ENCODE results near the gene MCCC1.

DNA sequence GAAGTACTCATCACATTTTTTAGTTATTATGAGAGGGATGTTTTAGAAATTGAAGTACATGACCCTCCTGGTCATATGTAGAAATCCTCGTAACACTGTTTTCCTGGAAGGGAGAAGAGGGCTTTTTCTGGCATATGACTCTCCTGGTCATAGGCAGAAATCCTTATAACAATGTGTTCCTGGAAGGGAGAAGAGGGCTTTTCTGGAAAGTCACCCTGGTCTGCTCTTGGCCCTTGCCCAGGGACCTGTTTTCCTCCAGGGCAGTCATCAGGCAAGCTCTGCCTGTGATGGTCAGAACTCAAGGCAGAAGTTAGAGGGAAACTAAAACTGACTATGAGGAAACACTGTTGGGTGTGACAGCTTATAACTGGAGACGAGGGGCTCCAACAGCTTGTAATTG, 35.5 kb upstream of the MCCC1 start:
- no peak for TF ChIP-seq EZH2 (IDR thresholded peaks at IDR 0.05)
- TF ChIP-seq FOXP2 (optimal IDR thresholded peaks at IDR 0.05; ENCODE audit: control extremely low read depth, extremely low read length, insufficient read depth): no peak
- no peak for TF ChIP-seq POLR2AphosphoS5 (IDR thresholded peaks at IDR 0.05; ENCODE audit: borderline replicate concordance, low read depth, low read length)

Measured in SK-N-MC (cell line).